Endodermal cell (in vitro differentiated cells): ENCODE results near the gene SLC2A6. TPM values are rescaled to one million over a fixed set of nuclear protein-coding genes. Genes with fewer than 3 reads are reported as not detected.

Experiments
- DNase-seq: peaks from one replicate; pipeline ENCODE4 v3.0.0-alpha.2; 2017
- H3K27ac ChIP-seq: 2 replicates; pipeline ENCODE4 v1.5.1; 2013; ENCODE audit warnings: mild to moderate bottlenecking, low read depth, low read length, moderate library complexity
- H3K27me3 ChIP-seq: 2 replicates; pipeline ENCODE4 v1.6.1; 2013; ENCODE audit warnings: mild to moderate bottlenecking, low read length, moderate library complexity; ENCODE audit not compliant: insufficient read depth, control insufficient read depth, poor library complexity, severe bottlenecking
- H3K36me3 ChIP-seq: 2 replicates; pipeline ENCODE4 v1.7.0; 2013; ENCODE audit warnings: mild to moderate bottlenecking, low read length, moderate library complexity; ENCODE audit not compliant: control insufficient read depth, insufficient read depth
- H3K4me1 ChIP-seq: one replicate; pipeline ENCODE4 v1.7.0; 2013; ENCODE audit warnings: low read length; ENCODE audit not compliant: control insufficient read depth, insufficient read depth
- H3K4me3 ChIP-seq: 2 replicates; pipeline ENCODE4 v1.5.1; 2013; ENCODE audit warnings: mild to moderate bottlenecking, low read length, moderate library complexity
- H3K9ac ChIP-seq: 2 replicates; pipeline ENCODE4 v1.6.1; 2013; ENCODE audit warnings: mild to moderate bottlenecking, low read length, moderate library complexity; ENCODE audit not compliant: poor library complexity, severe bottlenecking; ENCODE audit errors: extremely low read depth
- H3K9me3 ChIP-seq: 2 replicates; pipeline ENCODE4 v1.6.1; 2013; ENCODE audit warnings: mild to moderate bottlenecking, low read length, moderate library complexity; ENCODE audit not compliant: control insufficient read depth
- H3K27ac Mint-ChIP-seq: 2 replicates; pipeline ENCODE4 v1.8.0; 2020; ENCODE audit warnings: mixed read lengths
- H3K27me3 Mint-ChIP-seq: 2 replicates; pipeline ENCODE4 v1.8.0; 2021; ENCODE audit warnings: mild to moderate bottlenecking, mixed read lengths; ENCODE audit not compliant: insufficient read depth
- H3K36me3 Mint-ChIP-seq: 2 replicates; pipeline ENCODE4 v1.8.0; 2020; ENCODE audit warnings: low read depth, mixed read lengths
- H3K4me1 Mint-ChIP-seq: 2 replicates; pipeline ENCODE4 v1.8.0; 2020; ENCODE audit warnings: mixed read lengths
- H3K4me3 Mint-ChIP-seq: 2 replicates; pipeline ENCODE4 v1.8.0; 2020; ENCODE audit warnings: mild to moderate bottlenecking, moderate library complexity, mixed read lengths
- H3K9me3 Mint-ChIP-seq: 2 replicates; pipeline ENCODE4 v1.8.0; 2020; ENCODE audit warnings: mild to moderate bottlenecking, mixed read lengths
- CTCF ChIP-seq: fragments of 200-600 bp; sonication (generic); conservative IDR thresholded peaks from 2 replicates; pipeline ENCODE4 v1.5.0; 2021; ENCODE audit warnings: antibody characterized with exemption, mild to moderate bottlenecking
- WGBS, 2 experiments: methylation state at CpG; one replicate each; pipeline versions ENCODE4 v1.1.5 to v1.1.7; 2013; ENCODE audit warnings: missing lambda C conversion rate in 2 of 2, mixed read lengths in 1 of 2; ENCODE audit not compliant: insufficient coverage in 1 of 2, insufficient read length in 1 of 2; 5-methylcytosine and 5-hydroxymethylcytosine counted together
- total RNA-seq, 2 donors: library from RNA; stranded (reverse); fragmentation: NEBNext Ultra II Directional in 1 of 2; extraction: Animal tissue kit (Norgen Biotek cat#: 25700) in 1 of 2; gene quantifications; 2 replicates in 1 of 2; 3 replicates in 1 of 2; pipeline ENCODE4 v1.2.1, GENCODE V29; 2021

Gene SLC2A6
- total RNA-seq, 2 donors from 2014 or later: 11.6 to 17.7 TPM

GRCh38 chr9:133494636-133495326 is 15.9 kb upstream of the SLC2A6 start:
- no peak overlapping the region for H3K27ac Mint-ChIP-seq
- no peak for TF ChIP-seq CTCF
- H3K4me1 Mint-ChIP-seq: no peaks in the 10 kb centered on the region
- H3K27me3 Mint-ChIP-seq: no peaks in the 10 kb centered on the region
- H3K9me3 ChIP-seq: no peaks in the 10 kb centered on the region
- no peak overlapping the region for H3K4me3 ChIP-seq
- no peak overlapping the region for H3K4me3 Mint-ChIP-seq
- H3K36me3 ChIP-seq: no peaks in the 10 kb centered on the region
- no peaks in the 10 kb centered on the region for H3K9me3 Mint-ChIP-seq
- no peaks in the 10 kb centered on the region for H3K27me3 ChIP-seq
- no peak overlapping the region for H3K27ac ChIP-seq
- no peak overlapping the region for H3K9ac ChIP-seq
- WGBS, 2 experiments: 89 to 92% methylated on average over 15 to 24 of the region's 24 CpGs
- H3K4me1 ChIP-seq: no peaks in the 10 kb centered on the region
- DNase-seq: no peak
- H3K36me3 Mint-ChIP-seq: no peaks in the 10 kb centered on the region

- H3K4me3 ChIP-seq: no peak overlapping the region
- no peaks in the 10 kb centered on the region for H3K27me3 ChIP-seq
- Mint-ChIP-seq H3K27ac (no peak overlapping the region), H3K36me3 (no peaks in the 10 kb centered on the region), H3K27me3 (no peaks in the 10 kb centered on the region), H3K9me3 (no peaks in the 10 kb centered on the region), H3K4me3 (no peak overlapping the region), H3K4me1 (no peaks in the 10 kb centered on the region)
- WGBS, 2 experiments: 92 to 96% methylated on average over 20 to 23 of the region's 23 CpGs
- TF ChIP-seq CTCF: no peak
- H3K27ac ChIP-seq: no peak overlapping the region
- no peaks in the 10 kb centered on the region for H3K9me3 ChIP-seq
- no peaks in the 10 kb centered on the region for H3K36me3 ChIP-seq
- DNase-seq: no peak
- H3K9ac ChIP-seq: no peak overlapping the region
- H3K4me1 ChIP-seq: no peaks in the 10 kb centered on the region
Measured at GRCh38 chr9:133493845-133494540, 15.1 kb upstream of the SLC2A6 start.

GRCh38 chr9:133493428-133493827 is 14.5 kb upstream of the SLC2A6 start:
- Histone ChIP-seq H3K27ac (no peak overlapping the region), H3K9me3 (no peaks in the 10 kb centered on the region), H3K9ac (no peak overlapping the region), H3K4me1 (no peaks in the 10 kb centered on the region), H3K36me3 (no peaks in the 10 kb centered on the region), H3K27me3 (no peaks in the 10 kb centered on the region), H3K4me3 (no peak overlapping the region)
- no peak overlapping the region for H3K4me3 Mint-ChIP-seq
- no peaks in the 10 kb centered on the region for H3K36me3 Mint-ChIP-seq
- DNase-seq: no peak
- no peaks in the 10 kb centered on the region for H3K9me3 Mint-ChIP-seq
- H3K27me3 Mint-ChIP-seq: no peaks in the 10 kb centered on the region
- 88 to 90% methylated on average over 11 of the region's 11 CpGs for WGBS, 2 experiments
- H3K27ac Mint-ChIP-seq: no peak overlapping the region
- TF ChIP-seq CTCF: no peak
- no peaks in the 10 kb centered on the region for H3K4me1 Mint-ChIP-seq
